Measurements from ENCODE around the gene PIGH. TPM values are rescaled to one million over a fixed set of nuclear protein-coding genes. Genes with fewer than 3 reads are reported as not detected.
A peak's percentile ranks its signal among the peaks of the same experiment; 100 is the strongest.

Gene PIGH
- total RNA-seq, 4 donors from 2014 or later, result 25.6 to 45.7 (median 28.1) TPM

GRCh38 chr14:67569651-67570290 is 30.3 kb downstream of the PIGH start:
- TF ChIP-seq POLR2A (IDR thresholded peaks at IDR 0.05), result no peak
- TF ChIP-seq CTCF (IDR thresholded peaks at IDR 0.05), result no peak
- no peak overlapping the region for H3K27ac ChIP-seq
- no peaks in the 10 kb centered on the region for H3K9me3 ChIP-seq
- no peak overlapping the region for H3K4me3 ChIP-seq
- no peaks in the 10 kb centered on the region for H3K27me3 ChIP-seq
- H3K4me1 ChIP-seq, result peaks cover 0 to 7% (median 0%) of the 10 kb centered on the region in 4 donors
- DNase-seq, result peak in 1 of 3 donors; percentile 25
- peaks cover 0 to 21% (median 0%) of the 10 kb centered on the region in 3 donors for H3K36me3 ChIP-seq

- DNase-seq, result peak in 2 of 3 donors; percentile 36 to 41
- H3K4me3 ChIP-seq, result no peak overlapping the region
- H3K36me3 ChIP-seq, result peaks cover 0 to 21% (median 0%) of the 10 kb centered on the region in 3 donors
- H3K9me3 ChIP-seq, result no peaks in the 10 kb centered on the region
- peaks cover 0 to 7% (median 0%) of the 10 kb centered on the region in 4 donors for H3K4me1 ChIP-seq
- no peak overlapping the region for H3K27ac ChIP-seq
- TF ChIP-seq POLR2A (IDR thresholded peaks at IDR 0.05) (no peak), CTCF (IDR thresholded peaks at IDR 0.05) (no peak)
- H3K27me3 ChIP-seq, result no peaks in the 10 kb centered on the region
Measured at GRCh38 chr14:67569011-67569650, 30.9 kb downstream of the PIGH start.

GRCh38 chr14:67567654-67568053 is 32.4 kb downstream of the PIGH start:
- Histone ChIP-seq H3K9me3 (no peaks in the 10 kb centered on the region), H3K27me3 (no peaks in the 10 kb centered on the region), H3K4me1 (peaks cover 0 to 3% (median 0%) of the 10 kb centered on the region in 4 donors), H3K36me3 (peaks cover 0 to 22% (median 0%) of the 10 kb centered on the region in 3 donors), H3K4me3 (no peak overlapping the region), H3K27ac (no peak overlapping the region)
- peak in 1 of 3 donors; percentile 34 for DNase-seq
- no peak for TF ChIP-seq CTCF (IDR thresholded peaks at IDR 0.05)
- no peak for TF ChIP-seq POLR2A (IDR thresholded peaks at IDR 0.05)

- TF ChIP-seq CTCF (IDR thresholded peaks at IDR 0.05), result no peak
- no peak for TF ChIP-seq POLR2A (IDR thresholded peaks at IDR 0.05)
Measured at GRCh38 chr14:67566908-67567307, 33.2 kb downstream of the PIGH start.

GRCh38 chr14:67564236-67564635 is 35.8 kb downstream of the PIGH start:
- no peaks in the 10 kb centered on the region for H3K9me3 ChIP-seq
- no peak overlapping the region for H3K4me3 ChIP-seq
- H3K27ac ChIP-seq, result no peak overlapping the region
- H3K4me1 ChIP-seq, result no peaks in the 10 kb centered on the region
- H3K36me3 ChIP-seq, result peaks cover 0 to 30% (median 0%) of the 10 kb centered on the region in 3 donors
- DNase-seq, result peak in 1 of 3 donors; percentile 26
- no peaks in the 10 kb centered on the region for H3K27me3 ChIP-seq
- TF ChIP-seq CTCF (IDR thresholded peaks at IDR 0.05) (no peak), POLR2A (IDR thresholded peaks at IDR 0.05) (no peak)

More at GRCh38 chr14:67566908-67567307, 33.2 kb downstream of the PIGH start:
- no peaks in the 10 kb centered on the region for H3K4me1 ChIP-seq
- H3K27ac ChIP-seq, result no peak overlapping the region
- no peak overlapping the region for H3K4me3 ChIP-seq
- no peaks in the 10 kb centered on the region for H3K9me3 ChIP-seq
- H3K36me3 ChIP-seq, result peaks cover 0 to 29% (median 0%) of the 10 kb centered on the region in 3 donors
- DNase-seq, result peak in 2 of 3 donors; percentile 21 to 38
- H3K27me3 ChIP-seq, result no peaks in the 10 kb centered on the region
